ENCODE results near the gene CYB561D2. TPM values are rescaled to one million over a fixed set of nuclear protein-coding genes. Genes with fewer than 3 reads are reported as not detected.

Gene CYB561D2
- total and polyA plus RNA-seq, 2 experiments from 2014 or later: 28.3 to 37.7 TPM

DNA sequence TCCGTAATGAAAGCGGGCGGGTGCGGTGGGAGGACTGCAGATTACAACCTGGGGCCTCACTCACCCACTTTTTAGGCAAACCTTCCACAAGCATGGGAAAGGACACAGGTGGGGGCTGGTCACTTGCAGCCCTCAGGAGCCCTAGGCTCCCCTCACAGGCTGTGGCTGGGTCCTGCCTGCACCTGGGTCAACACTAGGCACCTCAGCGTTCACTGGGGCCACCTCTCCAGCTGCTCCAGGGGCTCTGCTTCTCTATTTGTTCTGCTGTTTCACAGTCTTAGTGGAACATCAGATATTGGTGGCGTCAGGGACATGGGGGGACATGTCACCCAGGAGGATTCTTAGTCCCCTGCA, 38.7 kb downstream of the CYB561D2 start:
- H3K36me3 ChIP-seq (ENCODE audit: low read depth): no peaks in the 10 kb centered on the region
- no peak overlapping the region for H3K4me3 ChIP-seq
- WGBS, 2 experiments (ENCODE audit: low coverage in 1 of 2, low lambda C conversion rate in 2 of 2, missing lambda C conversion rate in 2 of 2): 76 to 84% methylated on average over 6 of the region's 6 CpGs
- H3K9ac ChIP-seq: no peak overlapping the region
- no peaks in the 10 kb centered on the region for H3K79me2 ChIP-seq (ENCODE audit: insufficient read depth)
- no peak overlapping the region for H3K4me2 ChIP-seq (ENCODE audit: unreplicated experiment)
- no peaks in the 10 kb centered on the region for H3K9me3 ChIP-seq (ENCODE audit: low read depth)
- H3K27ac ChIP-seq: no peak overlapping the region
- no peaks in the 10 kb centered on the region for H3K9me2 ChIP-seq (ENCODE audit: insufficient read depth)
- TF ChIP-seq EZH2 (IDR thresholded peaks at IDR 0.05; ENCODE audit: insufficient read depth, poor library complexity, severe bottlenecking): no peak
- TF ChIP-seq EZH2phosphoT487 (IDR thresholded peaks at IDR 0.05; ENCODE audit: insufficient read depth, low read depth): no peak
- DNase-seq: no peak
- no peaks in the 10 kb centered on the region for H3F3A ChIP-seq (ENCODE audit: insufficient read depth)
- in situ Hi-C loops (cut with MboI): no loop called here
- no peak overlapping the region for H2AFZ ChIP-seq
- peaks cover 22% of the 10 kb centered on the region for H3K27me3 ChIP-seq (replicated peaks; ENCODE audit: insufficient read depth)
- no peaks in the 10 kb centered on the region for H4K20me1 ChIP-seq (ENCODE audit: insufficient read depth)
- no peaks in the 10 kb centered on the region for H3K4me1 ChIP-seq (ENCODE audit: insufficient read depth)

DNA sequence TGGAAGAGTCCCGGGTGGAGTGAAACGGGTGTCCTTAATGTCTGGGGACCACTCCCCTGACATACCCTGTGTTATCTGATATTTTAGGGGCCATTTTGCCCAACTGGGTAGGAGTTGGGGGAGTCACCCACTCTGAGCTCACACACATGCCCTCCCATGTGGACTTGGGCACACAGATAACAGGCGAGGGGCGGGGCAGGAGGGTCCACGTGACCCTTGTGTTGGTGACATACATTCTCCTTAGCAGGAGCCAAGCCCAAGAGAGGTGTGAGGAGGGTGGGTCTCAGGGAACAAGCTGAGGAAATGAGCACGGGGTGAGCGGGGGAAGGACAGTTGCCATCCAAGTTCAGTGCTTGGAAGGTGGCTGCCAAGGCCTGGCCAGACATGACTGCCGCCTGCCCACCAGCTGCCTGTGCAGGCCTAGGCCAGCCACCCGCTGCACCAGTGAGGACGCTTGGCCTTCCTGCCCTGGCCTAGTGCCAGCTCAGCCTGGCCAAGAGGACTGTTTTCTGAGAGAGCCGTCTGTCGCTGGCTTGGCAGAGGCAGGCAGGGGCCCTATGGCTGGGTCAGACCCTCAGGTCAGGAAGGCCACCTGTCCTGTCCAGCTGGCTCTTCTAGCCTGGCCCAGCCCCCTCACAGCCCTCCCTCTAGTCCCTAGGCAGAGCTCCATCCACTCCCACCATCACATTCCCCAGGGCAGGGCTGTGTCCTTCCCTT, 40.0 kb downstream of the CYB561D2 start:
- H3K4me3 ChIP-seq: no peak overlapping the region

DNA sequence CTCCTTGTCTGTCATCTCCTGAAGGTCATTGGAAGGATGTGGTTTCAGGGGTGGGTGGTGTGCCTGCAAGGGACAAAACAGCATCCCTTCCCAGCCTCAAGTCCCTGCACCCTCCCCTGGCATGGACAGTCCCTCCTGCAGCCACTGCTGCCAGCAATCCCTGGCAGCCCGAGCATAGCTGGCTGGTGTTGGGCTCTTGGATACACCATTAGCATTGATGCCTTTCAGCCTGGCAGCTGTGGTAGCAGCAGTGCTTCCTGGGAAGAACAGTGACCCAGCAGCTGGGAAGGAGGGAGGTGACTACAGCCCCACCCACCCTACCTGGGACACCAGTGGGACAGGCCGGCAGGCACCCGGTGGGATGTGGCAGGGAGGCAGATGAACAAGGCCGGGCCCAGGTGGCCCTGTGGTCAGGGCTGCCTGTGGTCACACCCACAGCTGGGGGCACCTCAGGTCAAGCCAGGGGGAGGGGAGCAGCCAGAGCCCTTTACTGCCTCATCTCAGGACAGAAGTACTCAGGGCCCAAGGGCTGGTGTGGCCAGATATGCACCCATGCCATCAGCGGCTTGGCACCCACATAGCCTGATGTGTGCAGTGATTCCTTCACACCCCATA, 41.5 kb downstream of the CYB561D2 start:
- Histone ChIP-seq H3K4me1 (ENCODE audit: insufficient read depth) (no peaks in the 10 kb centered on the region), H4K20me1 (ENCODE audit: insufficient read depth) (no peaks in the 10 kb centered on the region), H3K4me3 (no peak overlapping the region), H3F3A (ENCODE audit: insufficient read depth) (no peaks in the 10 kb centered on the region), H3K79me2 (ENCODE audit: insufficient read depth) (no peaks in the 10 kb centered on the region), H3K27me3 (replicated peaks; ENCODE audit: insufficient read depth) (peaks cover 15% of the 10 kb centered on the region), H3K27ac (no peak overlapping the region), H3K9ac (no peak overlapping the region), H3K36me3 (ENCODE audit: low read depth) (no peaks in the 10 kb centered on the region), H3K4me2 (ENCODE audit: unreplicated experiment) (no peak overlapping the region), H2AFZ (no peak overlapping the region), H3K9me3 (ENCODE audit: low read depth) (no peaks in the 10 kb centered on the region), H3K9me2 (ENCODE audit: insufficient read depth) (no peaks in the 10 kb centered on the region)
- WGBS, 2 experiments (ENCODE audit: low coverage in 1 of 2, low lambda C conversion rate in 2 of 2, missing lambda C conversion rate in 2 of 2): 56 to 68% methylated on average over 4 to 5 of the region's 5 CpGs
- no peak for DNase-seq
- in situ Hi-C loops (cut with MboI): no loop called here
- no peak for TF ChIP-seq EZH2 (IDR thresholded peaks at IDR 0.05; ENCODE audit: insufficient read depth, poor library complexity, severe bottlenecking)
- no peak for TF ChIP-seq EZH2phosphoT487 (IDR thresholded peaks at IDR 0.05; ENCODE audit: insufficient read depth, low read depth)

More for the DNA sequence above, 40.0 kb downstream of the CYB561D2 start:
- Histone ChIP-seq H3K4me1 (ENCODE audit: insufficient read depth) (no peaks in the 10 kb centered on the region), H2AFZ (no peak overlapping the region), H3K79me2 (ENCODE audit: insufficient read depth) (no peaks in the 10 kb centered on the region), H3K27ac (no peak overlapping the region), H3K9me2 (ENCODE audit: insufficient read depth) (no peaks in the 10 kb centered on the region), H3F3A (ENCODE audit: insufficient read depth) (no peaks in the 10 kb centered on the region), H4K20me1 (ENCODE audit: insufficient read depth) (no peaks in the 10 kb centered on the region), H3K36me3 (ENCODE audit: low read depth) (no peaks in the 10 kb centered on the region), H3K9ac (no peak overlapping the region), H3K27me3 (replicated peaks; ENCODE audit: insufficient read depth) (peaks cover 16% of the 10 kb centered on the region), H3K4me2 (ENCODE audit: unreplicated experiment) (no peak overlapping the region), H3K9me3 (ENCODE audit: low read depth) (no peaks in the 10 kb centered on the region)
- DNase-seq: no peak
- 50 to 59% methylated on average over 10 to 12 of the region's 12 CpGs for WGBS, 2 experiments (ENCODE audit: low coverage in 1 of 2, low lambda C conversion rate in 2 of 2, missing lambda C conversion rate in 2 of 2)
- in situ Hi-C loops (cut with MboI): no loop called here
- TF ChIP-seq EZH2 (IDR thresholded peaks at IDR 0.05; ENCODE audit: insufficient read depth, poor library complexity, severe bottlenecking) (no peak), EZH2phosphoT487 (IDR thresholded peaks at IDR 0.05; ENCODE audit: insufficient read depth, low read depth) (no peak)

- TF ChIP-seq EZH2 (IDR thresholded peaks at IDR 0.05; ENCODE audit: insufficient read depth, poor library complexity, severe bottlenecking) (no peak), EZH2phosphoT487 (IDR thresholded peaks at IDR 0.05; ENCODE audit: insufficient read depth, low read depth) (no peak)
- Histone ChIP-seq H3K79me2 (ENCODE audit: insufficient read depth) (no peaks in the 10 kb centered on the region), H3K9me2 (ENCODE audit: insufficient read depth) (no peaks in the 10 kb centered on the region), H3K4me3 (no peak overlapping the region), H3K4me2 (ENCODE audit: unreplicated experiment) (no peak overlapping the region), H3F3A (ENCODE audit: insufficient read depth) (no peaks in the 10 kb centered on the region), H3K36me3 (ENCODE audit: low read depth) (no peaks in the 10 kb centered on the region), H3K4me1 (ENCODE audit: insufficient read depth) (no peaks in the 10 kb centered on the region), H3K9ac (no peak overlapping the region), H2AFZ (no peak overlapping the region), H3K9me3 (ENCODE audit: low read depth) (no peaks in the 10 kb centered on the region), H4K20me1 (ENCODE audit: insufficient read depth) (no peaks in the 10 kb centered on the region), H3K27me3 (replicated peaks; ENCODE audit: insufficient read depth) (peaks cover 11% of the 10 kb centered on the region; the same call in 1 of the 2 replicates), H3K27ac (no peak overlapping the region)
- peak; percentile 13 for DNase-seq
- WGBS, 2 experiments (ENCODE audit: low coverage in 1 of 2, low lambda C conversion rate in 2 of 2, missing lambda C conversion rate in 2 of 2): 21 to 25% methylated on average over 5 of the region's 5 CpGs
- in situ Hi-C loops (cut with MboI): no loop called here
Observed at GRCh38 chr3:50393061-50393460, 42.4 kb downstream of the CYB561D2 start.
